Femur (tissue), 1 donor: Measurements from ENCODE around the gene CCND2.

Experiments
- DNase-seq: peaks from one replicate; pipeline ENCODE4 v3.0.0-alpha.2; 2017

Gene CCND2

DNA sequence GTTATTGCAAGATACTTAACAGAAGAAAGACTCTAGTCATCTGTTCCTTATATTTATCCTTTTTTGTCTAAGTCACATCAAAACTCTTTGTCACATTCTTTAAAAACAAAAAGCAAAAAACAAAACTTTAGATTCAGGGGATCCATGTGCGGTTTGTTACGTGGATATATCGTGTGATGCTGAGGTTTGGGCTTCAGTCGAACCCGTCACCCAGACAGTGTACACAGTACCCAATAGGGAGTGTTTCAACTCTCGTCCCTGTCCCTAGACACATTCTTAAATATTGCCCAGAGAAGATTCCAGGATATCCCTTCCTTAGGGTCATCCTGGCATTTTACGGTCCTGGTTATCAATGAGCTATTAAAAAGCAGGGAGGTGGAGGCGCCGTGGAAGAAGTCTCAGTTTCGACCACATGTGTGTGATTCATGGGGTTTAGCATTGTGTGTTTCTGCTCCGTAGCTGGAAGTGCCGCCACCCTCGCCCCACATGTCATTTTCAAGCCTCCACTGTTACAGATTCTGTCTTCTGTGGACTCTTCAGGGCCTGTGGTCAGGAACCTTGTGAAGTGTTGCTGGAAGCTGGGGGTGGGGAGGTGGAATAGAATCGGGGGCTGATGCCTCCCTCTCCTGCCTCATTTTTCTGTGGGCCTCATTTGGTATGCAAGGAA is 19.9 kb downstream of the CCND2 start:
- no peak for DNase-seq

DNA sequence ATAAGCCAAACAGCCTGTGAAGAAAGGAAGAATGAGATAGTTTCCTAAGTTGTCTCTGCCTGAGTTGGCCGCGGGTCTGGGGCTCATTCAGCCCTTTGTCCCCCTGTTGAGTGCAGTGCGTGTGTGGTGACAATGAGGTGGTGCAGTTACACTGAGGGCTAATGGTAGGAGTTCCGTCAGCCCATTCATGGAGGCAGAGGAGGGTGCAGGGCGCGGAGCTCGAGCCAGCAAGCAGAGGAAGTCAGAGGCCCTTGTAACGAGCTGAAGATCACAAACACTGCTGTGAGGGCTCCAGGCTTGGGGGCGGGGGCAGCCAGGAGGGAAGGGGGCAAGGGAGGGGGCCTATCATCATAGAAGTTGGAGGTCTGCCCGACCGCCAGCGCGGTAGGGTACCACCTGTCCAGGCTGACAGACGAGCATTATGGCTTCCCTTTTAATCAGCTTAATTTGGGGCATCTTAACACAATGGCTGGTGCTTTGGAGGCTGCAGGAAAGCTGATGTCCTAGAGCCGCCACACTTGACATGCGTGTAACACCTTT is 20.5 kb downstream of the CCND2 start:
- DNase-seq = no peak

DNA sequence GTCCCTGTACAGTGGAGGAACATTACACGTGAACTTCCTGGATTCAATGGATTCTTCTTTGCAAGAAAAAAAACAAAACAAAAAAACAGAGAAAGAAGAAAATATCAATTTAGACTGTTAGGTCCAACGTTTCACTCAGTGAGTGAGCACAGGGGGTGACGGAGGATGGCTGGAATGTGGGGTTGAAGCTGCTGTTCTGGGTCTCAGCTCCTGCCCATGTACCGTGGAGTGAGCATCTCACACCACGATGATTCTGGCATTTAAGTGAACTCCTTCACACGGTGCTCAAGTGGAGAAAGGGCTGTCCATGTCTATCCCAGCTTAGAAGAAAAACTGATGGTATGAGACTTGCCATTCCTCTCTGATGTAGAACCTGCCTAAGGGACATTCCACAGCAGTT is 23.2 kb downstream of the CCND2 start:
- DNase-seq = no peak

DNA sequence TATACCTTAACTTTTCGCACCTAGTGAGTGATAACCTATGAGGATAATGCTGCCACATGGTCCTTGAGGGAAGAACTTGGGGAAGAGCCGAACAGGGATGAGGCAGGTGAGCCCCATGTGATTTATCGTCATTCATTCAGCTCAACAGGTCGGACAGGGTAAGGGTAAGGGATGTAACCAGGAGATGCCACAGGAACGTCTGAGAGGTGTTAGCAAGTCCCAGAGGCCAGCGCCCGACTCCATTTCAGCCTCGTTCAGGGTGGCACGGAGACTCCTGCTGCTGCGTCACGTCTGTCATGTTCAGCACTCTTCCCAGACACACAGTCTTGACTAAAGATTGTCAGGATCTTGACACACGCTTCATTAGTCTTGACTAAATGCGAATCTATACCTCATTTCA is 24.1 kb downstream of the CCND2 start:
- DNase-seq = no peak

DNA sequence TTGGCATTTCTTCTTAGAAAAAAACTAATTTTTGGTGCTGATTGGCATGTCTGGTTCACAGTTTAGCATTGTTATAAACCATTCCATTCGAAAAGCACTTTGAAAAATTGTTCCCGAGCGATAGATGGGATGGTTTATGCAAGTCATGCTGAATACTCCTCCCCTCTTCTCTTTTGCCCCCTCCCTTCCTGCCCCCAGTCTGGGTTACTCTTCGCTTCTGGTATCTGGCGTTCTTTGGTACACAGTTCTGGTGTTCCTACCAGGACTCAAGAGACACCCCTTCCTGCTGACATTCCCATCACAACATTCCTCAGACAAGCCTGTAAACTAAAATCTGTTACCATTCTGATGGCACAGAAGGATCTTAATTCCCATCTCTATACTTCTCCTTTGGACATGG is 27.3 kb downstream of the CCND2 start:
- no peak for DNase-seq

DNA sequence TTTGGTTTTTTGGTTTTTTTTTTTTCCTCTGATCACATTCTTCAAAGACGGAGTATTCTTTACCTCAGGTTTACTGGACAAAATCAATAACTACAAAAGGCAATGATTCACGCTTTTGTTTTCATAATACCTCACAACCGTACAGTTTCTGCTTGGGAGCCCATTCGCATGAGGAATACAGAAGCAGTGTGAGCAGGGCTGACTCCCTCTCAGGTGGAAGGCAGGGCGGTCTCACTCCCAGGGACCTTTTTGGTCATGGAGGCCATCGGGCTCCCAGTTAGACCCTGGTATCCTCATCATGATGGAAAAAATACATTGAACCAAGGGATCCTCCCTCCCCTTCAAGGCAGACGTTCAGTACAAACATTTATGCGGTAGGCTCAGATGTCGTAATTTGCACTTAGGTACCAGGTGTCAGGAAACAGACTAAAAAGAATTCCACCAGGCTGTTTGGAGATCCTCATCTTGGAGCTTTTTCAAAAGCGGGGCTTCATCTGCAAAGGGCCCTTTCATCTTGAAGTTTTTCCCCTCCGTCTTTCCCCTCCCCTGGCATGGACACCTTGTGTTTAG is 28.5 kb downstream of the CCND2 start:
- DNase-seq = no peak

DNA sequence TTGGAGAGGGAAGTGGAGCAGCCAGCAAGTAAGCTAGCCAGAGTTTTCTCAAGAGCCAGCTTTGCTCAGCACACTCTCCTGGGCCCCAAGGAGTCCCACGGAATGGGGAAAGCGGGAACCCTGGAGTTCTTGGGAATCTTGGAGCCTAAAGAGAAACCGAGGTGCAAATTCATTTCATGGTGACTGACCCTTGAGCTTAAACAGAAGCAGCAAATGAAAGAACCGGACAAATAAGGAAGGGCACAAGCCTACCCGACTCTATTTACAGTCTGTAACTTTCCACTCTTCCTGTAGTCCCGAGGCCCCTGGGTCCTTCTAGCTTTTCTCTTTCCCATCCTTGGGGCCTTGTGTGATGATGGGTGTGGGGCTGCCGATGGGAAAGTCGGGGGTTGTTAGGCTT is 29.3 kb downstream of the CCND2 start:
- no peak for DNase-seq

DNA sequence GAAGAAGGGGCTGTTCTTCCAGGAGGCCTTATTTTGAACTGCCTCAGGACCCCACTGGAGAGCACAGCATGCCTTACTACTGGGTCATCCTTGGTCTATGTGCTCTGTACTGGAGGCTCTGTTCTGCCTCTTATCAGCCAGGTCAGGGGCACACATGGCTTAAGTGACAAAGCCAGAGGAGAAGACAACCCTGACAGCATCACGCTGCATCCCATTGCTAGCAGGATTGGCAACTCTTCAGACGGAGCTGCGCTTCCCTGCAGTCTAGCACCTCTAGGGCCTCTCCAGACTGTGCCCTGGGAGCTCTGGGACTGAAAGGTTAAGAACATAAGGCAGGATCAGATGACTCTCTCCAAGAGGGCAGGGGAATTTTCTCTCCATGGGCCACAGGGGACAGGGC is 30.2 kb downstream of the CCND2 start:
- DNase-seq = no peak

DNA sequence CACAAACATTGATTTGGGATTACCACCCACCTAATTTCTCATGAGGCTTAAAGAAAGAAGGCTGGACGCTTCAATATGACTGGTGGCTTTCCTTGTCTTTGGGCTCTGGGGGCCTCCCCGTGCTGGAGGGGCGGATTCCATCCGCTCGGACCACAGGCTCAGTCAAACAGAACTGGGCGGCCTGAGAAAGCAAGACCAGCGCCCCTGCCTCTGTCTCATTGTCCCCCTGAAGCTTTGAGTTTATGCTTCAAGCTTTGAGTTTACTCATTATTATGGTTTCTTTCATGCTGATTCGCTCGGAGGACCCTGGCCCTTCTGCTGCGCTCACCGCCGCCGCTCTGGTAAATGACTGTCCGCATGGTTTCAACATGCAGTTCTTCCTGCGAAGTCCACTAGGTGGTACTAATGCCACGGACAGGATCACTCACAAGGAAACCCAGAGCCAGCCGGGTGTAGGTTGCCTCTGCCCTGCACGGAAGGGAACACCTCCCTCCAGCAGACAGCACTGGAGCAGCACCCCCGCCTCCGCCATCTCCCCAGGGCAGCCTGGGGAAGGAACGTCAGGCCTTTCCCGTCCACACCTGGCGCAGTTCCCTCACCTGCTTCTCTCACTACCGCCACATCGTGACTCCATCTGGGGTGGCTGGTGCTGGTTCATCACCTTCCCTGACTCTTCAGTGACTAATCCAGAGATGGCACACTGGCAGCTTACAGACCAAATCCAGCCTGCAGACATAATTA is 34.2 kb downstream of the CCND2 start:
- peak; percentile 74 for DNase-seq

DNA sequence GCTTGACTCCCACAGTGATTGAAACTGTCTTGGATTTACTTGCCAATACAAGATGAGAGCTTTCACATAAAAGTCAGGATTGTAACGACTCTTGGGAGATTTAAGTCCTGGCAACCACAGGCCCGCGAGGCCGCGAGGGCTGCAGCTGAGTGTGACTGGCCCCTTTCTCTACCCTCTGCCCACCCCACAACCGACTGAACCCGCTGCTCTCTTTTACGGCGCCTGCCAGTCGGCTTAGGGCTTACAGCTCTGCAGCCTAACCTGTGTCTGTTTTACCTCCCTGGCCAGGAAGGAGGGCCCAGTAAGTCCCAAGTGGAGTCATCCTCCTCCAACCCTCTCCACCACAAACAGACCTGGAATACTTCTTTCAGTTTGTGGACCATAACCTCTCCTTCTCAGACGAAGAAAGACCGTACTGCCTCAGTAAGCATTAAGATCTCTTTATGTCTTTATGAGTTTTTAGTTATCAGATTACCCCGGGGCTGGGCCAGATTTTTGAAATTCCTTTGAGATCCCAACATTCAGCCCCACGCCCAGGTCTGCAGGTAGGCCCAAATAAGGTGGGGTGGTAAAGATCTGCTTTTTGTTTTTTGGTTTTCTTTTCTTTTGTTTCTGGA is 34.9 kb downstream of the CCND2 start:
- DNase-seq = no peak

DNA sequence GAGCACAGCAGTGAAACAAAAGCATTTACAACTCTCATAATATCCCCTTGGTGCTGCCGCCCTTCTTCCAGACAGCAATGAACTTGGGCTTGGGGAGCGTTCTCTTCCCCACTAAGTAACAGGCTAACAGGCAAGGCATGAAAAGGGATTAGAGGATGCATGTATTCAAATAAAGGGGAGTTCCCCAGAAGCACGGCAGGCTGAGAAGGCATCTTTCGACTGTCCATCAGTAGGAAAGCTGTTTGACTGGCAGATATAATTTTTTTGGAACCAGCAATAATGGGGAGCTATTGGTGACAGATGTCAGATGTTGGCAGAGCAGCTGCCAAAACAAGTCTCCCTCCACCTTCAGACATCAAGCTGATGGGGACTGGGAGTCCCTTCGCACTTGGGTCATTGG is 38.2 kb downstream of the CCND2 start:
- DNase-seq = no peak

DNA sequence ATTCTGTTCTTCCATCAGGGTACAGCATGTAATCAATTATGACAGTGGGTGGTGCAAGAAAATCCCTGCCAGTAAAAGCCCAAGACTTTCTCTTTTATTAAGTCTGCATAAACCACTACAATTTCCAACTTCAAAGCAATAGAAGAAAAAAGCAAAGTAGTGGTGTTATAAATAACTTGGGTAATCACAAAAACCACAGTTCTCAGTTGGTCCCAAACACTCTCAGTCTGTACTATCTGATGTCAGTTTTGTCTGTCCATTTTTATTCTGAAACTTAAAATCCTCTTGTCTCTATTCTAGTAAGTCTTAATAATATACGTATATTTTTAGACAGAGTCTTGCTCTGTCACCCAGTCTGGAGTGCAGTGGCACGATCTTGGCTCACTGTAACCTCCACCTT is 38.7 kb downstream of the CCND2 start:
- no peak for DNase-seq

DNA sequence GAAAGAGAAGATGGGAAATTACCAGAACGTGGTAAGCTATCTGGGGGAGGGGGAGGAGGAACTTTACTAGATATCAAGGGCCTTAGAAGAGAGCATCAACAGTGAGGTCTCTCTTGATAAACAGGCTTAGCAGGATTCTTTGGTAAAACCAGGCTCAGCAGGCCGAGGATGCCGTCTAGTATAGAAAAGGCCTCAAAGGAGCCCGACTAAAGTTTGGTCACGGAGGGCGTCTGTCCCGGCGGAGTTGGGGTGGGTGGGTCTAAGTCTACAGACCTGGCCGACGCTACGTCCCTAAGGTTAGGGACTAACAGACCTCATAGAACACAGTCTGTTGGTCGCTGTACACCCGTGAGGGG is 46.9 kb downstream of the CCND2 start:
- no peak for DNase-seq

DNA sequence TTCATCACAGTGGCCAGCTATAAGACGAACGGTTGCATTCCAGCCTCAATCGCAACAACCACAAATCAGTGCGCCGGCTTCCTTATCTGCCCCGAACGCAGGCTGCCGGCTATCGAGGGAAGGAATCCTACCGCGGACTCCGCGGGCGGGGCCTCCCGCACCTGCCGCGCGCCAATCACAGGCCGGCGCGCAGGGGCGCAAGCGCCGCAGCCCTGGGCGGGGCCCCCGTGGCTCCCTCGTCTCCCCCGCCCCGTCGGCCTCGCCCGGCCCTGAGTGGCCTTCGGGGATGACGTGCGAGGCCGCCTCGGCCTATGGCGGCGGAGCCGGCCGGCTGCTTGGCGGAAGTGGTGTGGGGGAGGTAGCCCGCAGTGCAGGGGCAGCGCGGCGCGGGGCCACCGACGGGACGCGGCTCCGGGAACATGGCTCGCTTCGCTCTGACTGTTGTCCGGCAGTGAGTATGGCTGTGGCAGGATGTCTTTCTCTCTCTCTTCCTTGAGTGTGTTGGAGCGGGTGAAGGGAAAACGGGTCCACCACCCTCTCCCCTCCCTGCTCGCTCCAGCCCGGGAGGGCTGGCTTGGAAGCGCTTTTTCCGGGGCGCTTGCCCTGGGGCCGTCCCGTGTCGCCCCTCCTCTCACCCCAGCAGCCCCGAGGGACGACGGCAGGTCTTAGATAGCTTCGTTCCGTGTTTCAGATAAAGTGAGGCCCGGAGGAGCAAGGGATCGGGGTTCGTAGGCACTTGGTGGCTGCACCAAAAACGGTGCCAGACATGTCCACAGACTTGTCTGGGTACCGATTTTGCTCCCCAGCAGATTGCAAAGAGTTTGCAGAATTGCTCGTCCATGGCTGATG is 47.5 kb downstream of the CCND2 start, which contains the start of gene TIGAR:
Gene TIGAR, plus strand, starts transcription at position 361 of the 849 bp plus-strand sequence. Its CDS starts 59 bp downstream, at position 420.
- DNase-seq = peak; percentile 95

DNA sequence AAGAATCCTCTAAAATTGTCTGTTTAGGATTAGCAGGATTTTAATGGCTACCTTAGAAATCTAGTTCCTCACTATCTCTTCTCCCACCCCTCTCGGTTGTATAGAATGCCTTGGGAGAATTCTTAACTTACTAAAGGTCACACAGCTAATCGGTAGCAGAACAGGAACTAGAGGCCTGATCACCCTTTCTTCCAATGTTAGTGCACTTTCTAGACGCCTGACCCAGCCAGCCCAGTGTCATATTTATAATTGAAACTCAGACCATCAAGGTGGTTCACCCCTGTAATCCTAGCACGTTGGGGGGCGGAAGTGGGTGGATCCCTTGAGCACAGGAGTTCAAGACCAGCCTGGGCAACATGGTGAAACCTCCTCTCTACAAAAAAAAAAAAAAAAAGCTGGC is 49.2 kb downstream of the CCND2 start:
- DNase-seq = no peak
